Suprapubic skin (tissue), 4 donors: ENCODE data around the gene ERF. TPM values are rescaled to one million over a fixed set of nuclear protein-coding genes. Genes with fewer than 3 reads are reported as not detected.
A peak's percentile ranks its signal among the peaks of the same experiment; 100 is the strongest.

Experiments used
- DNase-seq, 2 donors: peaks; one replicate each; pipeline ENCODE4 v3.0.0-alpha.2; 2019; ENCODE audit warnings: low spot score in 2 of 2
- H3K27ac ChIP-seq: fragments of 200-600 bp; sonication (generic); one replicate; pipeline ENCODE4 v1.5.1; 2019
- H3K27me3 ChIP-seq: fragments of 200-600 bp; sonication (generic); one replicate; pipeline ENCODE4 v1.5.1; 2019
- H3K36me3 ChIP-seq: fragments of 200-600 bp; sonication (generic); one replicate; pipeline ENCODE4 v1.5.1; 2019
- H3K4me1 ChIP-seq: fragments of 200-600 bp; sonication (generic); one replicate; pipeline ENCODE4 v1.5.1; 2019
- H3K4me3 ChIP-seq: fragments of 200-600 bp; sonication (generic); one replicate; pipeline ENCODE4 v1.5.1; 2019; ENCODE audit warnings: mild to moderate bottlenecking
- H3K9me3 ChIP-seq: fragments of 200-600 bp; sonication (generic); one replicate; pipeline ENCODE4 v1.5.1; 2019
- CTCF ChIP-seq, 2 donors: fragments of 200-600 bp in 1 of 2; fragments of 450-650 bp in 1 of 2; sonication (generic) in 1 of 2; IDR thresholded peaks; one replicate each; pipeline ENCODE4 v1.5.1; 2016 to 2019; ENCODE audit warnings: antibody characterized with exemption in 2 of 2, mild to moderate bottlenecking in 1 of 2, moderate library complexity in 1 of 2
- EP300 ChIP-seq: sonication (generic); formaldehyde crosslinking; IDR thresholded peaks from one replicate; pipeline ENCODE4 v1.6.1; 2017; ENCODE audit warnings: antibody characterized with exemption
- POLR2A ChIP-seq, 2 donors: fragments of 450-650 bp; IDR thresholded peaks; one replicate each; pipeline ENCODE4 v1.6.1; 2017; ENCODE audit warnings: antibody characterized with exemption in 2 of 2, mild to moderate bottlenecking in 2 of 2, moderate library complexity in 2 of 2
- POLR2AphosphoS5 ChIP-seq, 3 donors: sonication (generic); formaldehyde crosslinking; IDR thresholded peaks; one replicate each; pipeline ENCODE4 v1.6.1; 2017; ENCODE audit warnings: antibody characterized with exemption in 3 of 3
- WGBS: methylation state at CpG from one replicate; pipeline ENCODE4 v1.1.5; 2018; 5-methylcytosine and 5-hydroxymethylcytosine counted together
- total RNA-seq, 4 donors: library from RNA; depleted of rRNA; stranded (reverse); fragments of >200 nt; gene quantifications; one replicate each; pipeline ENCODE4 v1.1.0, GENCODE V29; 2016

Gene ERF
- total RNA-seq, 4 donors from 2014 or later: 36.8 to 49.5 (median 45.8) TPM

- Histone ChIP-seq H3K36me3 (peaks cover 63% of the 10 kb centered on the region), H3K4me3 (no peak overlapping the region), H3K4me1 (peaks cover 63% of the 10 kb centered on the region), H3K9me3 (no peaks in the 10 kb centered on the region), H3K27me3 (no peaks in the 10 kb centered on the region), H3K27ac (no peak overlapping the region)
- TF ChIP-seq CTCF (IDR thresholded peaks at IDR 0.05) (no peak), POLR2A (IDR thresholded peaks at IDR 0.05) (no peak), EP300 (no peak)
- DNase-seq: no peak
- WGBS: 91% methylated on average over 6 of the region's 6 CpGs
Measured at GRCh38 chr19:42204664-42205063, 50.3 kb downstream of the ERF start.

GRCh38 chr19:42203700-42204099 is 51.2 kb downstream of the ERF start:
- no peak for TF ChIP-seq POLR2A (IDR thresholded peaks at IDR 0.05)
- no peak for TF ChIP-seq EP300
- no peak for TF ChIP-seq CTCF (IDR thresholded peaks at IDR 0.05)
- TF ChIP-seq POLR2AphosphoS5 (IDR thresholded peaks at IDR 0.05): no peak
- no peak for DNase-seq
- no peak overlapping the region for H3K4me3 ChIP-seq
- H3K36me3 ChIP-seq: peaks cover 63% of the 10 kb centered on the region
- H3K4me1 ChIP-seq: peaks cover 73% of the 10 kb centered on the region
- no peak overlapping the region for H3K27ac ChIP-seq
- 90% methylated on average over 2 of the region's 2 CpGs for WGBS
- no peaks in the 10 kb centered on the region for H3K27me3 ChIP-seq
- H3K9me3 ChIP-seq: no peaks in the 10 kb centered on the region

- Histone ChIP-seq H3K27ac (peak overlapping the region; percentile 40), H3K27me3 (no peaks in the 10 kb centered on the region), H3K9me3 (no peaks in the 10 kb centered on the region), H3K4me1 (peaks cover 70% of the 10 kb centered on the region), H3K36me3 (peaks cover 61% of the 10 kb centered on the region), H3K4me3 (no peak overlapping the region)
- WGBS: 80% methylated on average over 4 of the region's 5 CpGs
- no peak for DNase-seq
- TF ChIP-seq POLR2AphosphoS5 (IDR thresholded peaks at IDR 0.05) (no peak), CTCF (IDR thresholded peaks at IDR 0.05) (no peak), EP300 (no peak)
Measured at GRCh38 chr19:42202290-42202880, 52.5 kb downstream of the ERF start.

- H3K4me1 ChIP-seq: peaks cover 69% of the 10 kb centered on the region
- H3K27me3 ChIP-seq: no peaks in the 10 kb centered on the region
- H3K4me3 ChIP-seq: no peak overlapping the region
- peak overlapping the region; percentile 40 for H3K27ac ChIP-seq
- no peak for DNase-seq
- no peaks in the 10 kb centered on the region for H3K9me3 ChIP-seq
- TF ChIP-seq CTCF (IDR thresholded peaks at IDR 0.05) (no peak), EP300 (no peak), POLR2AphosphoS5 (IDR thresholded peaks at IDR 0.05) (no peak), POLR2A (IDR thresholded peaks at IDR 0.05) (no peak)
- WGBS: 61% methylated on average over 5 of the region's 6 CpGs
- peaks cover 54% of the 10 kb centered on the region for H3K36me3 ChIP-seq
Measured at GRCh38 chr19:42201489-42202289, 53.2 kb downstream of the ERF start.

- peaks cover 43% of the 10 kb centered on the region for H3K36me3 ChIP-seq
- peak overlapping the region; percentile 9 for H3K4me3 ChIP-seq
- DNase-seq: no peak
- TF ChIP-seq POLR2AphosphoS5 (IDR thresholded peaks at IDR 0.05): no peak
- no peak for TF ChIP-seq EP300
- no peak for TF ChIP-seq CTCF (IDR thresholded peaks at IDR 0.05)
- no peak for TF ChIP-seq POLR2A (IDR thresholded peaks at IDR 0.05)
- 80% methylated on average over 4 of the region's 5 CpGs for WGBS
- no peaks in the 10 kb centered on the region for H3K9me3 ChIP-seq
- no peaks in the 10 kb centered on the region for H3K27me3 ChIP-seq
- H3K4me1 ChIP-seq: peaks cover 57% of the 10 kb centered on the region
- peak overlapping the region; percentile 24 for H3K27ac ChIP-seq
Measured at GRCh38 chr19:42200116-42200715, 54.7 kb downstream of the ERF start.
